Measurements from ENCODE around the gene TEX48.

DNA sequence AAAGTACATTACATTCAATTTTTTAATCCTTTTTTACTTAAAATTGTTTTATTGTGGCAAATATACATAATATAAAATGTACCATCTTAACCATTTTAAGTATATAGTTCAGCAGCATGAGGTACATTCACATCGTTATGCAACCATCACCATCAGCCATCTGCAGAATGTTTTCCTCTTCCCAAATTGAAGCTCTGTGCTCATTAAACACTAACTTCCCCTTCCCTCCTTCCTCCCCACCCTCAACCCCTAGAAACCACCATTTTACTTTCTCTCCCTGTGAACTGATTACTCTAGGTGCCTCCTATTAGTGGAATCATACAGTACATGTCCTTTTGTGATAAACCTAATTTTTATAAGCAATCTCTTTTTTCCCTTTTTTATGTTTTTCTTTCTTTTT is 40.0 kb downstream of the TEX48 start:
- TF ChIP-seq, protein P1, sequence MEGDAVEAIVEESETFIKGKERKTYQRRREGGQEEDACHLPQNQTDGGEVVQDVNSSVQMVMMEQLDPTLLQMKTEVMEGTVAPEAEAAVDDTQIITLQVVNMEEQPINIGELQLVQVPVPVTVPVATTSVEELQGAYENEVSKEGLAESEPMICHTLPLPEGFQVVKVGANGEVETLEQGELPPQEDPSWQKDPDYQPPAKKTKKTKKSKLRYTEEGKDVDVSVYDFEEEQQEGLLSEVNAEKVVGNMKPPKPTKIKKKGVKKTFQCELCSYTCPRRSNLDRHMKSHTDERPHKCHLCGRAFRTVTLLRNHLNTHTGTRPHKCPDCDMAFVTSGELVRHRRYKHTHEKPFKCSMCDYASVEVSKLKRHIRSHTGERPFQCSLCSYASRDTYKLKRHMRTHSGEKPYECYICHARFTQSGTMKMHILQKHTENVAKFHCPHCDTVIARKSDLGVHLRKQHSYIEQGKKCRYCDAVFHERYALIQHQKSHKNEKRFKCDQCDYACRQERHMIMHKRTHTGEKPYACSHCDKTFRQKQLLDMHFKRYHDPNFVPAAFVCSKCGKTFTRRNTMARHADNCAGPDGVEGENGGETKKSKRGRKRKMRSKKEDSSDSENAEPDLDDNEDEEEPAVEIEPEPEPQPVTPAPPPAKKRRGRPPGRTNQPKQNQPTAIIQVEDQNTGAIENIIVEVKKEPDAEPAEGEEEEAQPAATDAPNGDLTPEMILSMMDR (IDR thresholded peaks at IDR 0.05): no peak
- no peak for TF ChIP-seq POLR2A (IDR thresholded peaks at IDR 0.05)
- no peak for TF ChIP-seq POLR2AphosphoS5 (IDR thresholded peaks at IDR 0.05)

Measured in transverse colon (tissue), 4 donors.